Lower leg skin (tissue), 3 donors: ENCODE results near the gene CLECL1.

Experiments used
- POLR2A ChIP-seq, 2 donors: fragments of 450-650 bp; IDR thresholded peaks; one replicate each; pipeline ENCODE4 v1.6.1; 2016 to 2017; ENCODE audit warnings: antibody characterized with exemption in 2 of 2, mild to moderate bottlenecking in 1 of 2, moderate library complexity in 1 of 2
- TF ChIP-seq, protein P1 (sequence below), 3 donors: fragments of 450-650 bp; IDR thresholded peaks; one replicate each; pipeline ENCODE4 v1.5.1; 2016; ENCODE audit warnings: antibody characterized with exemption in 3 of 3, mild to moderate bottlenecking in 3 of 3, moderate library complexity in 2 of 3

DNA sequence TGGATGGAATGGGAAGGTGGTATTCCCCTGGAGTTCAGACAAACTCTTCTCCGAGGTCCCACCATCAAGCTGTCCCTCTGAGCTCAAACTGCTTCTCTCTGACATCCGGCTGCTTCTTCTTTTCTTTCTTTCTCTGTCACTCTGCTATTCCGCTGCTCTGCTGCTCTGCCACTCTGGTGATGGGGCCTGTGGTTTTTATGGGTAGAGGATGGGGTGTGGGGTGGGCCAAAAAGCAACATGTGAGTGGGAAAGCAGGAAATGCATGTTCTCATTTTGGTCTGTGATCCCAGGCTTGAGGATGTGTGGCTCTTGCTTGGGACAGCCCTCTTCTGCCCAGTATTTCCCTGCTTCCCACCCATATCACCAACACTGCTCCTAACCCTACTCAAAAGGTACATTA, 30.6 kb downstream of the CLECL1 start:
- TF ChIP-seq, protein P1, sequence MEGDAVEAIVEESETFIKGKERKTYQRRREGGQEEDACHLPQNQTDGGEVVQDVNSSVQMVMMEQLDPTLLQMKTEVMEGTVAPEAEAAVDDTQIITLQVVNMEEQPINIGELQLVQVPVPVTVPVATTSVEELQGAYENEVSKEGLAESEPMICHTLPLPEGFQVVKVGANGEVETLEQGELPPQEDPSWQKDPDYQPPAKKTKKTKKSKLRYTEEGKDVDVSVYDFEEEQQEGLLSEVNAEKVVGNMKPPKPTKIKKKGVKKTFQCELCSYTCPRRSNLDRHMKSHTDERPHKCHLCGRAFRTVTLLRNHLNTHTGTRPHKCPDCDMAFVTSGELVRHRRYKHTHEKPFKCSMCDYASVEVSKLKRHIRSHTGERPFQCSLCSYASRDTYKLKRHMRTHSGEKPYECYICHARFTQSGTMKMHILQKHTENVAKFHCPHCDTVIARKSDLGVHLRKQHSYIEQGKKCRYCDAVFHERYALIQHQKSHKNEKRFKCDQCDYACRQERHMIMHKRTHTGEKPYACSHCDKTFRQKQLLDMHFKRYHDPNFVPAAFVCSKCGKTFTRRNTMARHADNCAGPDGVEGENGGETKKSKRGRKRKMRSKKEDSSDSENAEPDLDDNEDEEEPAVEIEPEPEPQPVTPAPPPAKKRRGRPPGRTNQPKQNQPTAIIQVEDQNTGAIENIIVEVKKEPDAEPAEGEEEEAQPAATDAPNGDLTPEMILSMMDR (IDR thresholded peaks at IDR 0.05), result no peak
- no peak for TF ChIP-seq POLR2A (IDR thresholded peaks at IDR 0.05)
